Measurements from ENCODE around the gene HMCN2. TPM values are rescaled to one million over a fixed set of nuclear protein-coding genes. Genes with fewer than 3 reads are reported as not detected.

Gene HMCN2
- total and polyA plus RNA-seq, 8 donors = 1.1 to 21.1 (median 5.0) TPM

GRCh38 chr9:130370226-130370625, 104.7 kb downstream of the HMCN2 start:
- peaks cover 0 to 5% (median 2%) of the 10 kb centered on the region in 4 donors for H3K36me3 ChIP-seq

GRCh38 chr9:130371196-130371966, 105.8 kb downstream of the HMCN2 start:
- H3K27me3 ChIP-seq = no peaks in the 10 kb centered on the region
- intact Hi-C loops (cut with DNase I; ENCODE audit: low total_unique reads) = no loop called here
- no peak overlapping the region for H3K4me3 ChIP-seq
- peaks cover 0 to 5% (median 2%) of the 10 kb centered on the region in 4 donors for H3K36me3 ChIP-seq
- H3K4me1 ChIP-seq = no peaks in the 10 kb centered on the region
- TF ChIP-seq POLR2AphosphoS5 (IDR thresholded peaks at IDR 0.05) (no peak), POLR2A (IDR thresholded peaks at IDR 0.05) (no peak), CTCF (IDR thresholded peaks at IDR 0.05) (no peak), EP300 (IDR thresholded peaks at IDR 0.05) (no peak)
- H3K27ac ChIP-seq = no peak overlapping the region
- 74 to 92% (median 80%) methylated on average over 3 of the region's 3 CpGs for WGBS, 5 donors
- DNase-seq = no peak
- no peaks in the 10 kb centered on the region for H3K9me3 ChIP-seq

More at GRCh38 chr9:130370226-130370625, 104.7 kb downstream of the HMCN2 start:
- Histone ChIP-seq H3K4me3 (no peak overlapping the region), H3K27me3 (no peaks in the 10 kb centered on the region), H3K9me3 (no peaks in the 10 kb centered on the region), H3K4me1 (no peaks in the 10 kb centered on the region), H3K27ac (no peak overlapping the region)
- intact Hi-C loops (cut with DNase I; ENCODE audit: low total_unique reads) = no loop called here
- TF ChIP-seq EP300 (IDR thresholded peaks at IDR 0.05) (no peak), POLR2A (IDR thresholded peaks at IDR 0.05) (no peak), CTCF (IDR thresholded peaks at IDR 0.05) (no peak), POLR2AphosphoS5 (IDR thresholded peaks at IDR 0.05) (no peak)
- no peak for DNase-seq
- 56 to 71% (median 58%) methylated on average over 6 to 7 of the region's 7 CpGs for WGBS, 5 donors

GRCh38 chr9:130372057-130372456, 106.5 kb downstream of the HMCN2 start:
- H3K36me3 ChIP-seq = peaks cover 0 to 5% (median 2%) of the 10 kb centered on the region in 4 donors
- no peak for DNase-seq
- no peaks in the 10 kb centered on the region for H3K9me3 ChIP-seq
- no peaks in the 10 kb centered on the region for H3K27me3 ChIP-seq
- H3K4me1 ChIP-seq = no peaks in the 10 kb centered on the region
- H3K27ac ChIP-seq = no peak overlapping the region
- TF ChIP-seq CTCF (IDR thresholded peaks at IDR 0.05) = no peak
- WGBS, 5 donors = 53 to 76% (median 72%) methylated on average over 7 of the region's 7 CpGs
- H3K4me3 ChIP-seq = no peak overlapping the region
- intact Hi-C loops (cut with DNase I; ENCODE audit: low total_unique reads) = no loop called here

- WGBS, 5 donors = 84 to 94% (median 88%) methylated on average over 2 of the region's 2 CpGs
- intact Hi-C loops (cut with DNase I; ENCODE audit: low total_unique reads) = no loop called here
These were observed 108.2 kb downstream of the HMCN2 start for GRCh38 chr9:130373679-130374325.

More at GRCh38 chr9:130373679-130374325, 108.2 kb downstream of the HMCN2 start:
- TF ChIP-seq CTCF (IDR thresholded peaks at IDR 0.05) (no peak), POLR2AphosphoS5 (IDR thresholded peaks at IDR 0.05) (no peak), POLR2A (IDR thresholded peaks at IDR 0.05) (no peak), EP300 (IDR thresholded peaks at IDR 0.05) (no peak)
- peaks cover 0 to 5% (median 2%) of the 10 kb centered on the region in 4 donors for H3K36me3 ChIP-seq
- DNase-seq = no peak
- H3K27me3 ChIP-seq = no peaks in the 10 kb centered on the region
- H3K27ac ChIP-seq = no peak overlapping the region
- no peak overlapping the region for H3K4me3 ChIP-seq
- H3K9me3 ChIP-seq = no peaks in the 10 kb centered on the region
- no peaks in the 10 kb centered on the region for H3K4me1 ChIP-seq

Data from stomach (tissue), 9 donors.